GM12874 (cell line): ENCODE data around the gene CARMIL1.

Experiments used
- CTCF ChIP-seq: IDR thresholded peaks from 2 replicates; pipeline ENCODE4 v1.5.1; 2011; ENCODE audit warnings: low read depth, mild to moderate bottlenecking, control low read depth, low read length, moderate library complexity; ENCODE audit not compliant: insufficient read depth

Gene CARMIL1

DNA sequence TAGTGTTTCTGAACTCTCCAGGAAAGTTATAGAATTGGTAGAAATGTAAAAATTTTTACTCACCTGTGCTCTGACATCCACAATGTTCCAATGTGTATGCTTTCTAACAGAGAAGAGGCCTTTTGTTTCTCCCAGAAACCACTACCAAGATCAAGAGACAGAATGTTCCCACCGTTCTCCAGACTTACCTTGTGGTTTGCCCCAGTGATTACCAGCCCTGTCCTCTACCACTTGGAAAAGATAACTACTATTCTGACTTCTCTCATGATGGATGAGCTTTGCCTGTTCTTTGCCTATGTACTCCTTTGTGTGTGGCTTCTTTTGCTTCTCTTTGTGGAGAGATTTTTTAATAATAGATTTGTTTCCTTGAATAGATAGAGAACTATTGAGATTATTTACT, 199.8 kb downstream of the CARMIL1 start:
- no peak for TF ChIP-seq CTCF

GRCh38 chr6:25481267-25481666, 202.1 kb downstream of the CARMIL1 start:
- no peak for TF ChIP-seq CTCF

DNA sequence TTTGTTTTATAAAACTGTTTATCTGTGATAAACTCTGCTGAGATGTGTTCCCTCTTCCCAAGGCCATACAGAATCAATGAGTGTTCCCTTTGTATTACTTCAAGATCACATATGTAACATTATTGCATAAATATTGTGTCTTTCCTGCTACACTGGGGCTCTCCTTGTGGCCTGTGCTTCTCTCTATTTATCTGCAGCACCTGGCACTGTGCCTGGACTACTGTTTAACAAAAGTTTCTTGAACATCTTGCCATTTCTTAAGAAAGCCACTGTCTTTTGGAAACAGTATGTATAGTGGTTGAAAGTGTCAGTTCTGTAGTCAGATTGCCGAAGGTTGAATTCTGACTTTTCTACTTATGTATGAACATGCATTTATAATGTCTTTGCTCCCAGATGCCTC, 203.8 kb downstream of the CARMIL1 start:
- TF ChIP-seq CTCF = no peak

- TF ChIP-seq CTCF = no peak
Measured at GRCh38 chr6:25483943-25484342, 204.8 kb downstream of the CARMIL1 start.

- TF ChIP-seq CTCF = no peak
Measured at GRCh38 chr6:25484900-25485299, 205.7 kb downstream of the CARMIL1 start.

DNA sequence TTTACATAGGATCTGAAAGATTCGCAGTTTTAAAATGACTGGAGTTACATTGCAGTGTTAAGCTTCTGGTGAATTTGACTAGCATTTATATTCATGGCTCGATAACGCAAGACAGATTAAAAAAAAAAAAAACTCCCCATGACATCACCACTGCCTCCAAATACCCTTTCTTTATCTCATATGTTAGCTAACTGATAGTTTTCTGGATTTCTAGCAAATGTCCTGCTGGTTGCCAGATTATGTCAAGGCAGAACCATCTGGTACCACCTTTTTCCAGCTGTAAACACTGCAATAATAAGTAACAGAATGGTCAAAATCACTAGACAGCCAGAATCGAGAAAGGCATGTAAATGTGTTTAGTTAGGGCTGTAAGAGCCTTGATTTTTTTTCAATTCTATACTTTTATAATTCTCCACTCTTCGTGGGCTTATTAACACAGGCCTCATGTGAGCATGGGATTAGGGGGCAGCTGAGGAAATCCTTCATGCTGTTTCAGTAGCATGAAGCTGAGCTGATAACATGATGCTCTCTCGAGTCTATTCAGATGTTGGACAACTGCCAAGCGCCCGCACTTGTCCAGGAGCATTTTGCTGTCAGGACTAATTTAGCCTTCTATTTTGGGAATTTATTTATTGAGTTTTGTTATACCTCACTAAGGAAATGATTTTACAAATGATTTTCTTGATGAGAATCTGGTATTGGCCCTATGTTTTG, 206.8 kb downstream of the CARMIL1 start:
- no peak for TF ChIP-seq CTCF

- TF ChIP-seq CTCF = no peak
Measured at GRCh38 chr6:25486550-25486949, 207.4 kb downstream of the CARMIL1 start.

DNA sequence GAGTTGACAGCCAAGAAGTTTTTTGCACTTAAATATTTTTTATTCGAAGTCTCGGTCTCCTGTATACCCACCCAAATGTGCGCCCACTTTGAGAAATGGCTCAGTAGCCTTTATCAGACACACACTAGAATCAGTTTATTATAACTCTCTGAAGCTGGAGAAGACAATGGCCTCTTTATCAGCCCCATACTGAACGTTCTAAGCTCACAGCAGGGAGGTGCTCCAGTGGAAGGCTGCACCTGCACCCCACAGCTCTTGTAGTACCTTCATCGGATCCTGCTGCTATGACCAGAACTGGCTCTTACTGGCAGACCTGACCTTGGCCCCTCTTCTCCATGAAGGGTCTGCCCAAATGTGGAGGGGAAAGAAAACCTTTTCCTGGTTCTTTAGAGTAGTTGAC, 207.8 kb downstream of the CARMIL1 start:
- no peak for TF ChIP-seq CTCF
